PC-3 (cell line): ENCODE results near the gene LBP.

Source experiments
- CTCF ChIP-seq: fragments of 300-600 bp; sonication (generic); conservative IDR thresholded peaks from 2 replicates; pipeline ENCODE4 v1.5.1; 2017; ENCODE audit warnings: antibody characterized with exemption, low read depth, mild to moderate bottlenecking, low read length
- EZH2phosphoT487 ChIP-seq: fragments of 300-600 bp; sonication (generic); IDR thresholded peaks from 2 replicates; pipeline ENCODE4 v1.6.1; 2018; ENCODE audit warnings: mild to moderate bottlenecking, antibody characterized with exemption, low read length, borderline replicate concordance

- TF ChIP-seq EZH2phosphoT487 (no peak), CTCF (no peak)
Measured at GRCh38 chr20:38300438-38300837, 45.8 kb upstream of the LBP start.
